H1 (cell line): ENCODE results near the gene VSIG10L2. TPM values are rescaled to one million over a fixed set of nuclear protein-coding genes. Genes with fewer than 3 reads are reported as not detected.

Source experiments
- CBX8 ChIP-seq: fragments of 300-800, 300-1000 bp; sonication (generic); IDR thresholded peaks from 2 replicates; pipeline ENCODE4 v1.7.1; 2016; ENCODE audit warnings: low read depth, low read length, borderline replicate concordance
- E2F6 ChIP-seq: IDR thresholded peaks from 2 replicates; pipeline ENCODE4 v1.6.1; 2012; ENCODE audit warnings: inconsistent platforms
- KDM5A ChIP-seq: fragments of 200-600 bp; IDR thresholded peaks from 2 replicates; pipeline ENCODE4 v1.7.1; 2012; ENCODE audit warnings: mild to moderate bottlenecking, low read length, inconsistent platforms, mixed read lengths
- MAFK ChIP-seq: IDR thresholded peaks from 2 replicates; pipeline ENCODE4 v1.6.1; 2012; ENCODE audit warnings: low read depth, mild to moderate bottlenecking, improper control_type of control experiment, low read length
- POU5F1 ChIP-seq: IDR thresholded peaks from 2 replicates; pipeline ENCODE4 v1.6.1; 2011; ENCODE audit warnings: low read depth, mild to moderate bottlenecking, low read length, moderate library complexity
- SAP30 ChIP-seq: fragments of 300-600 bp; sonication (generic); IDR thresholded peaks from 2 replicates; pipeline ENCODE4 v1.7.1; 2012; ENCODE audit warnings: low read length, moderate library complexity, mild to moderate bottlenecking, inconsistent platforms; ENCODE audit not compliant: insufficient read depth, insufficient replicate concordance
- TAF7 ChIP-seq: optimal IDR thresholded peaks from 2 replicates; pipeline ENCODE3; 2011; ENCODE audit warnings: low read depth, mild to moderate bottlenecking, inconsistent platforms, low read length, moderate library complexity, borderline replicate concordance
- TBP ChIP-seq: IDR thresholded peaks from 2 replicates; pipeline ENCODE4 v1.6.1; 2011; ENCODE audit warnings: low read depth, low read length, improper control_type of control experiment
- polyA plus RNA-seq, 7 experiments: library from polyadenylated mRNA; depleted of rRNA in 3 of 7; stranded (reverse) in 5 of 7; unstranded in 2 of 7; fragments of >200 nt in 5 of 7; fragments of 200-250 nt in 2 of 7; gene quantifications; 1 replicate in 5 of 7; 2 replicates in 1 of 7; 4 replicates in 1 of 7; pipeline versions ENCODE4 v1.2.1 to v1.2.3, GENCODE V29; 2011 to 2013; ENCODE audit warnings: missing spikeins in 2 of 7, mixed read lengths in 2 of 7
- total RNA-seq: library from RNA; stranded (reverse); fragmentation: NEBNext Ultra II Directional; extraction: Animal tissue kit (Norgen Biotek cat#: 25700); gene quantifications from 2 replicates; pipeline ENCODE4 v1.2.1, GENCODE V29; 2021

VSIG10L2 gene
- total and polyA plus RNA-seq, 2 of the 8 experiments (the other 6 are each of a cell fraction or from before 2014, with no cell fraction given), result not detected

- TF ChIP-seq E2F6 (no peak), MAFK (no peak), TAF7 (no peak), KDM5A (no peak), SAP30 (no peak), TBP (no peak), CBX8 (no peak), POU5F1 (no peak)
These were observed at the start of gene VSIG10L2 (continued) for GRCh38 chr11:125945797-125946520.
